Endothelial cell of umbilical vein (primary cell): Measurements from ENCODE around the gene SGMS2. TPM values are rescaled to one million over a fixed set of nuclear protein-coding genes. Genes with fewer than 3 reads are reported as not detected.

Experiments used
- BruUV-seq: library from RNA; stranded (reverse); fragments of 400-500 nt; replicated peaks from 2 replicates; lab custom pipeline; 2021; lab: Mats Ljungman, UMichigan
- CTCF ChIA-PET: fragments of 300-600, 350-600 bp; sonication (Branson Sonifier 250); formaldehyde crosslinking; loops from one replicate; lab custom pipeline; 2021; ENCODE audit warnings: antibody characterized with exemption, inconsistent platforms; lab: Charles Lee
- POLR2A ChIA-PET: fragments of 300-600, 350-600 bp; sonication (Branson Sonifier 250); formaldehyde crosslinking; loops from one replicate; lab custom pipeline; 2021; ENCODE audit warnings: antibody characterized with exemption, inconsistent platforms; lab: Charles Lee
- DNase-seq: peaks from one replicate; pipeline ENCODE4 v3.0.0-alpha.2; 2011; ENCODE audit warnings: low read depth, low spot score
- FAIRE-seq: peaks from 2 replicates; lab custom pipeline; 2011; peaks lifted over from hg19 to GRCh38; lab: Jason Lieb, UNC
- H2AFZ ChIP-seq: 2 replicates; pipeline ENCODE4 v1.6.0; 2012; ENCODE audit warnings: low read depth, low read length, control low read depth, inconsistent platforms
- H3K27ac ChIP-seq: 2 replicates; pipeline ENCODE4 v1.5.1; 2011; ENCODE audit warnings: low read depth, mild to moderate bottlenecking, control low read depth, low read length, moderate library complexity; ENCODE audit not compliant: insufficient read depth
- H3K27me3 ChIP-seq, 2 experiments: 2 replicates each; pipeline versions ENCODE4 v1.6.0 to v1.6.1; 2011; ENCODE audit warnings: low read length in 2 of 2, mixed read lengths in 1 of 2; ENCODE audit not compliant: control insufficient read depth in 2 of 2, insufficient read depth in 2 of 2
- H3K36me3 ChIP-seq, 2 experiments: 2 replicates in 1 of 2; 3 replicates in 1 of 2; pipeline ENCODE4 v1.5.1; 2011; ENCODE audit warnings: low read length in 2 of 2, mild to moderate bottlenecking in 1 of 2, moderate library complexity in 1 of 2; ENCODE audit not compliant: control insufficient read depth in 2 of 2, insufficient read depth in 2 of 2; ENCODE audit errors: extremely low read depth in 1 of 2
- H3K4me1 ChIP-seq: 3 replicates; pipeline ENCODE4 v1.5.1; 2011; ENCODE audit warnings: mild to moderate bottlenecking, low read length; ENCODE audit not compliant: control insufficient read depth, insufficient read depth; ENCODE audit errors: extremely low read depth
- H3K4me2 ChIP-seq: 2 replicates; pipeline ENCODE4 v1.6.1; 2011; ENCODE audit warnings: low read length, control low read depth, mixed read lengths; ENCODE audit not compliant: insufficient read depth
- H3K4me3 ChIP-seq, 3 experiments: fragments of 200-600 bp in 1 of 3; sonication (generic), shearing (Covaris generic) in 1 of 3; replicated peaks in 1 of 3; 2 replicates each; pipeline ENCODE4 v1.5.1; 2011 to 2016; ENCODE audit warnings: control low read depth in 3 of 3, low read length in 3 of 3, mild to moderate bottlenecking in 2 of 3, inconsistent platforms in 1 of 3, low read depth in 1 of 3, moderate library complexity in 1 of 3; ENCODE audit not compliant: insufficient read depth in 1 of 3
- H3K79me2 ChIP-seq: 2 replicates; pipeline ENCODE4 v1.6.0; 2012; ENCODE audit warnings: low read length, inconsistent platforms; ENCODE audit not compliant: control insufficient read depth, insufficient read depth
- H3K9ac ChIP-seq: replicated peaks from 2 replicates; pipeline ENCODE3; 2011; ENCODE audit warnings: low read length, control low read depth; ENCODE audit not compliant: insufficient read depth; ENCODE audit errors: extremely low read depth
- H3K9me1 ChIP-seq: replicated peaks from 3 replicates; pipeline ENCODE4 v1.6.0; 2011; ENCODE audit warnings: mild to moderate bottlenecking, low read length; ENCODE audit not compliant: control insufficient read depth, insufficient read depth; ENCODE audit errors: extremely low read depth
- H3K9me3 ChIP-seq: replicated peaks from 2 replicates; pipeline ENCODE4 v1.5.1; 2012; ENCODE audit warnings: low read length, inconsistent platforms; ENCODE audit not compliant: control insufficient read depth, insufficient read depth
- H4K20me1 ChIP-seq: replicated peaks from 2 replicates; pipeline ENCODE3; 2011; ENCODE audit warnings: mild to moderate bottlenecking, low read length; ENCODE audit not compliant: control insufficient read depth, insufficient read depth; ENCODE audit errors: extremely low read depth
- EZH2 ChIP-seq: IDR thresholded peaks from 2 replicates; pipeline ENCODE4 v1.6.1; 2012; ENCODE audit warnings: borderline replicate concordance, low read depth, mild to moderate bottlenecking, moderate library complexity, low read length, inconsistent platforms; ENCODE audit not compliant: severe bottlenecking
- FOS ChIP-seq: IDR thresholded peaks from 2 replicates; pipeline ENCODE4 v1.6.1; 2011; ENCODE audit warnings: mild to moderate bottlenecking, low read length, moderate library complexity, borderline replicate concordance; ENCODE audit not compliant: insufficient read depth
- GATA2 ChIP-seq: IDR thresholded peaks from 2 replicates; pipeline ENCODE4 v1.7.0; 2011; ENCODE audit warnings: low read depth, mild to moderate bottlenecking, moderate library complexity, mixed read lengths, low read length; ENCODE audit not compliant: insufficient read length, insufficient read depth
- JUN ChIP-seq: IDR thresholded peaks from 2 replicates; pipeline ENCODE4 v1.6.1; 2011; ENCODE audit warnings: borderline replicate concordance, low read depth; ENCODE audit not compliant: insufficient read length, insufficient read depth
- MYC ChIP-seq: IDR thresholded peaks from one replicate; pipeline ENCODE4 v1.6.1; 2011; ENCODE audit warnings: mild to moderate bottlenecking, low read depth, low read length
- POLR2A ChIP-seq: IDR thresholded peaks from 2 replicates; pipeline ENCODE4 v1.6.1; 2012; ENCODE audit warnings: low read depth, mild to moderate bottlenecking, control low read depth, low read length
- POLR2AphosphoS5 ChIP-seq: IDR thresholded peaks from 2 replicates; pipeline ENCODE4 v1.6.1; 2012; ENCODE audit warnings: low read depth, mild to moderate bottlenecking, control low read depth, low read length, moderate library complexity; ENCODE audit not compliant: insufficient read depth
- dilution Hi-C: fragments of 300-500 bp; cut with MboI; formaldehyde crosslinking; loops from one replicate; pipeline ENCODE4 v1.15.0; 2019; ENCODE audit warnings: low sequenced_read_pairs; ENCODE audit not compliant: extremely low pct_ligation_motif_present
- intact Hi-C: fragments of 100-400 bp; cut with micrococcal nuclease; formaldehyde crosslinking; loops from one replicate; pipeline ENCODE4 v1.10.0; 2022
- polyA plus RNA-seq, 4 experiments: library from polyadenylated mRNA; depleted of rRNA in 3 of 4; stranded (reverse) in 3 of 4; unstranded in 1 of 4; fragments of >200 nt; gene quantifications; 2 replicates each; pipeline versions ENCODE4 v1.2.1 to v1.2.3, GENCODE V29; 2011 to 2012; ENCODE audit warnings: missing spikeins in 1 of 4
- total RNA-seq: library from RNA; stranded (reverse); gene quantifications from 2 replicates; pipeline ENCODE4 v1.2.3, GENCODE V29; 2021
- TF ChIP-seq, protein P1 (sequence below): IDR thresholded peaks from 2 replicates; pipeline ENCODE4 v1.6.1; 2011; ENCODE audit not compliant: insufficient read depth, insufficient read length
- TF ChIP-seq, protein P2 (sequence below), 2 donors: IDR thresholded peaks; 1 replicate in 1 of 2; 2 replicates in 1 of 2; pipeline ENCODE4 v1.5.1; 2011; ENCODE audit warnings: low read length in 2 of 2, mild to moderate bottlenecking in 2 of 2, moderate library complexity in 2 of 2, control low read depth in 1 of 2, inconsistent platforms in 1 of 2, low read depth in 1 of 2; ENCODE audit not compliant: insufficient read depth in 1 of 2; ENCODE audit errors: extremely low read depth in 1 of 2

The SGMS2 gene
- total and polyA plus RNA-seq, 2 donors (not counting 3 experiments of a cell fraction or from before 2014, with no cell fraction given), result 33.0 to 33.2 TPM

DNA sequence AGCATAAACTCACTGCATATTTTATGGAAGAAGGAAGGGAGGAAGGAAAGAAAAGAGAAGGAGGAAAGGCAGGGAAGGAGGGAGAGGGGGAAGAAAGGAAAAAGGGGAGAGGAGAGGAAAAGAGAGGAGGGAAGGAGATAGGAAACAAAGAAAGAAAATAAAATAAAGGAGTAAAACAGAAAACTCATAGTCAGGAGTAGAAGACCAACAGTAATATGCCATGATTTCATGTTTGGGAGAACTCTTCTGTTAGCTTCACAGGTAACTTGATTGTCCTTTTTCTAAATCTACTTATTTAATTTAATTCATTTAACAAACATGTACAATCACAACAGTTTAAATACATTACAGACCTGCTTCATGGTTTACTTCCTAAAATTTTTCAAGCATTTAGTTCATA lies 46.8 kb upstream of the SGMS2 start:
- no peaks in the 10 kb centered on the region for H3K27me3 ChIP-seq
- H2AFZ ChIP-seq, result no peak overlapping the region
- TF ChIP-seq GATA2 (no peak), POLR2A (no peak), JUN (no peak), POLR2AphosphoS5 (no peak), MYC (no peak), FOS (no peak), EZH2 (no peak)
- TF ChIP-seq, protein P1, sequence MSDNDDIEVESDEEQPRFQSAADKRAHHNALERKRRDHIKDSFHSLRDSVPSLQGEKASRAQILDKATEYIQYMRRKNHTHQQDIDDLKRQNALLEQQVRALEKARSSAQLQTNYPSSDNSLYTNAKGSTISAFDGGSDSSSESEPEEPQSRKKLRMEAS, result no peak
- TF ChIP-seq, protein P2, sequence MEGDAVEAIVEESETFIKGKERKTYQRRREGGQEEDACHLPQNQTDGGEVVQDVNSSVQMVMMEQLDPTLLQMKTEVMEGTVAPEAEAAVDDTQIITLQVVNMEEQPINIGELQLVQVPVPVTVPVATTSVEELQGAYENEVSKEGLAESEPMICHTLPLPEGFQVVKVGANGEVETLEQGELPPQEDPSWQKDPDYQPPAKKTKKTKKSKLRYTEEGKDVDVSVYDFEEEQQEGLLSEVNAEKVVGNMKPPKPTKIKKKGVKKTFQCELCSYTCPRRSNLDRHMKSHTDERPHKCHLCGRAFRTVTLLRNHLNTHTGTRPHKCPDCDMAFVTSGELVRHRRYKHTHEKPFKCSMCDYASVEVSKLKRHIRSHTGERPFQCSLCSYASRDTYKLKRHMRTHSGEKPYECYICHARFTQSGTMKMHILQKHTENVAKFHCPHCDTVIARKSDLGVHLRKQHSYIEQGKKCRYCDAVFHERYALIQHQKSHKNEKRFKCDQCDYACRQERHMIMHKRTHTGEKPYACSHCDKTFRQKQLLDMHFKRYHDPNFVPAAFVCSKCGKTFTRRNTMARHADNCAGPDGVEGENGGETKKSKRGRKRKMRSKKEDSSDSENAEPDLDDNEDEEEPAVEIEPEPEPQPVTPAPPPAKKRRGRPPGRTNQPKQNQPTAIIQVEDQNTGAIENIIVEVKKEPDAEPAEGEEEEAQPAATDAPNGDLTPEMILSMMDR (IDR thresholded peaks at IDR 0.05; ENCODE audit: extremely low read depth in 1 of 2, insufficient read depth in 1 of 2, low read depth in 1 of 2, low read length in 2 of 2), result no peak
- H4K20me1 ChIP-seq, result no peaks in the 10 kb centered on the region
- dilution Hi-C loops, result no loop called here
- FAIRE-seq, result no peak
- H3K27ac ChIP-seq, result no peak overlapping the region
- BruUV-seq, result no TSS peak
- no peaks in the 10 kb centered on the region for H3K9me1 ChIP-seq
- DNase-seq, result no peak
- peaks cover 2% of the 10 kb centered on the region for H3K9me3 ChIP-seq
- no peak overlapping the region for H3K4me3 ChIP-seq
- intact Hi-C loops, result no loop called here
- CTCF ChIA-PET, result interaction anchor here (1.4 kb wide), 1 partner anchor 15 kb away, joined by 4 read pairs; no protein-coding TSS in a partner anchor
- no peaks in the 10 kb centered on the region for H3K36me3 ChIP-seq
- H3K79me2 ChIP-seq, result no peaks in the 10 kb centered on the region
- H3K4me2 ChIP-seq, result no peak overlapping the region
- H3K4me1 ChIP-seq, result no peaks in the 10 kb centered on the region
- H3K9ac ChIP-seq, result no peak overlapping the region
- POLR2A ChIA-PET, result no interaction called here
